BJ (cell line): ENCODE measurements around the gene GPR39. TPM values are rescaled to one million over a fixed set of nuclear protein-coding genes. Genes with fewer than 3 reads are reported as not detected.

Source experiments
- CTCF ChIA-PET: fragments of 350-600 bp; formaldehyde crosslinking; extraction: SDS; loops from one replicate; lab custom pipeline; 2021; ENCODE audit warnings: antibody characterized with exemption, inconsistent platforms; lab: Yijun Ruan, JAX
- POLR2A ChIA-PET: fragments of 300-600 bp; sonication (Branson Sonifier 250); formaldehyde crosslinking; extraction: SDS; loops from one replicate; lab custom pipeline; 2021; ENCODE audit warnings: antibody characterized with exemption; lab: Charles Lee
- DNase-seq: peaks from one replicate; pipeline ENCODE4 v3.0.0-alpha.2; 2011; ENCODE audit warnings: low read depth
- H3K27me3 ChIP-seq: 2 replicates; pipeline ENCODE4 v1.6.0; 2011; ENCODE audit warnings: low read length; ENCODE audit not compliant: control insufficient read depth, insufficient read depth
- H3K36me3 ChIP-seq: 2 replicates; pipeline ENCODE4 v1.5.1; 2011; ENCODE audit warnings: low read length; ENCODE audit not compliant: control insufficient read depth, insufficient read depth
- H3K4me3 ChIP-seq: 2 replicates; pipeline ENCODE4 v1.5.1; 2011; ENCODE audit warnings: low read depth, mild to moderate bottlenecking, control low read depth, low read length
- CTCF ChIP-seq: IDR thresholded peaks from 2 replicates; pipeline ENCODE4 v1.5.1; 2011; ENCODE audit warnings: low read depth, mild to moderate bottlenecking, control low read depth, inconsistent platforms, low read length, moderate library complexity; ENCODE audit not compliant: insufficient read depth
- polyA plus RNA-seq: library from polyadenylated mRNA; depleted of rRNA; stranded (reverse); fragments of >200 nt; gene quantifications from 2 replicates; pipeline ENCODE4 v1.2.3, GENCODE V29; 2011

The GPR39 gene
- polyA plus RNA-seq, 1 experiment = 2.3 TPM

GRCh38 chr2:132583666-132584360 lies 167.2 kb downstream of the GPR39 start:
- Histone ChIP-seq H3K27me3 (no peaks in the 10 kb centered on the region), H3K4me3 (no peak overlapping the region), H3K36me3 (no peaks in the 10 kb centered on the region)
- DNase-seq = no peak
- no peak for TF ChIP-seq CTCF
- POLR2A ChIA-PET = no interaction called here
- CTCF ChIA-PET = no interaction called here

GRCh38 chr2:132584976-132585817 lies 168.6 kb downstream of the GPR39 start:
- no peak for DNase-seq
- Histone ChIP-seq H3K4me3 (no peak overlapping the region), H3K27me3 (no peaks in the 10 kb centered on the region), H3K36me3 (no peaks in the 10 kb centered on the region)
- CTCF ChIA-PET = interaction anchor here (0.6 kb wide), 1 partner anchor 8 kb away, joined by 3 read pairs; no protein-coding TSS in a partner anchor
- POLR2A ChIA-PET = no interaction called here
- TF ChIP-seq CTCF = no peak

GRCh38 chr2:132586101-132586511 lies 169.5 kb downstream of the GPR39 start:
- TF ChIP-seq CTCF = no peak

GRCh38 chr2:132586835-132587234 lies 170.2 kb downstream of the GPR39 start:
- no peak for TF ChIP-seq CTCF
- no peaks in the 10 kb centered on the region for H3K36me3 ChIP-seq
- ChIA-PET POLR2A (no interaction called here), CTCF (no interaction called here)
- no peak overlapping the region for H3K4me3 ChIP-seq
- no peaks in the 10 kb centered on the region for H3K27me3 ChIP-seq
- no peak for DNase-seq

More at GRCh38 chr2:132586101-132586511, 169.5 kb downstream of the GPR39 start:
- ChIA-PET CTCF (no interaction called here), POLR2A (no interaction called here)
- DNase-seq = no peak
- H3K27me3 ChIP-seq = no peaks in the 10 kb centered on the region
- no peaks in the 10 kb centered on the region for H3K36me3 ChIP-seq
- H3K4me3 ChIP-seq = no peak overlapping the region

GRCh38 chr2:132588576-132588975 lies 172.0 kb downstream of the GPR39 start:
- POLR2A ChIA-PET = no interaction called here
- CTCF ChIA-PET = no interaction called here

More at GRCh38 chr2:132588576-132588975, 172.0 kb downstream of the GPR39 start:
- Histone ChIP-seq H3K4me3 (no peak overlapping the region), H3K36me3 (no peaks in the 10 kb centered on the region), H3K27me3 (no peaks in the 10 kb centered on the region)
- DNase-seq = no peak
- TF ChIP-seq CTCF = no peak
